ENCODE results near the gene CLCN1. TPM values are rescaled to one million over a fixed set of nuclear protein-coding genes. Genes with fewer than 3 reads are reported as not detected.
A peak's percentile ranks its signal among the peaks of the same experiment; 100 is the strongest.

The CLCN1 gene
- polyA plus RNA-seq, 3 donors = 0.04 to 0.76 (median 0.11) TPM

DNA sequence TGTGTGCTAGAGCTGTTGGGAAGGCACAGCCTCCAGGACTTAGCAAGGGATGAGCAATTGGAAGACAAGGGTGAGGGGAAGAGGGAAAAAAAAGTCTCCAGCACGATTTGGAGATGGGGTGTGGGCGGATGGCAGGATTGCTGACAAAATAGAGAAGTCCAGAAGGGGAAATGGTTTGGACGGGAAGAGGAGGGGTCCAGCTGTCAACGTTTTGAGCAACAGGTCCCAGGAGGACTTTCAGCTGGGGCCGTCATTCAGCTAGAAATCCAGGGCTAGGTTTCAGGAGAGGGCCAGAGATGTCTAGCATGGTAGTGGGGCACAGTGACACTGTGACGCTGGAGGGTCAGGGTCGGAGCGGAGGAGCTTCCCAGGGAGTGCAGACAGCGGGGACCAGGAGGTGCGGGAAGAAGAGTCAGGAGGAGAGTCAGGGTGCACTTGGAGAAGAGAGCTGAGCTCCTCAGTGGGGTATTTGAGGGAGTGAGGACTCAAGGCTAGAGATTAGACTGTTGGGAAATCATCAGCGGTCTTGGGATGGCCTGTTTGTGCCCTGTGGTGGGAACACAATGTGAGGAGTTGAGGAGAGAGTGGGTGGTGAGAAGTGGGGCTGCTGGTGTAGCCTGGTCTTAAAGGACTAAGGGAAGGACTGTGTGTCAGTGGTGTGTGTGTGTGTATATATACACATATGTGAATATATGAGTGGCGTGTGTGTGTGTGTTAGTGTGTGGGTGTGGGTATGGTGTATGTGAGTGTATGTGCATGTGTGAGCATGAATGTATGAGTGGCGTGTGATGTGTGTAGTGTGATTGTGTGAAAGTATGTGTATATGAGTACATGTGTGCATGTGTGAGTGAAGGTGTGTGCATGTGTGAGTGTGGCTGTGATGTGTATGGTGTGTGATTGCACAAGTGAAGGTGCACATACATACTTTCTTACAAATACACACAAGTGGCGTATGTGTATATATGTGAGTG, 69.0 kb downstream of the CLCN1 start:
- 17% methylated on average over 13 of the region's 14 CpGs for WGBS (ENCODE audit: insufficient coverage)
- H3K9ac ChIP-seq (ENCODE audit: insufficient read depth, low read length, poor library complexity, severe bottlenecking) = peak overlapping the region; percentile 100
- no peak overlapping the region for H2AFZ ChIP-seq (ENCODE audit: insufficient read depth, low read depth, low read length, poor library complexity, severe bottlenecking)
- H3K4me2 ChIP-seq (replicated peaks; ENCODE audit: extremely low read depth, low read length, poor library complexity, severe bottlenecking) = peak overlapping the region; percentile 97
- DNase-seq = peak; percentile 54 to 76 (median 73)
- H3K4me3 ChIP-seq (replicated peaks in 1 of 3; ENCODE audit: low read depth in 2 of 3, low read length in 3 of 3) = peak overlapping the region; percentile 81 to 99 (median 98)
- peaks cover 60 to 79% of the 10 kb centered on the region in 2 donors for H3K4me1 ChIP-seq (ENCODE audit: control insufficient read depth in 1 of 2, insufficient read depth in 2 of 2, low read length in 2 of 2)
- peaks cover 44 to 54% of the 10 kb centered on the region in 2 donors for H3K36me3 ChIP-seq (replicated peaks in 1 of 2; ENCODE audit: control insufficient read depth in 1 of 2, insufficient read depth in 2 of 2, low read length in 2 of 2)
- peaks cover 100% of the 10 kb centered on the region for H3K79me2 ChIP-seq (ENCODE audit: insufficient read depth, low read length)
- no peaks in the 10 kb centered on the region for H3K27me3 Mint-ChIP-seq (ENCODE audit: low read depth in 3 of 3)
- H4K20me1 ChIP-seq (ENCODE audit: insufficient read depth, low read length) = peaks cover 87% of the 10 kb centered on the region
- H3K27ac ChIP-seq (ENCODE audit: low read depth in 1 of 2, low read length in 2 of 2) = peak overlapping the region; percentile 80 to 99
- peaks cover 19% of the 10 kb centered on the region for H3K4me1 Mint-ChIP-seq
- H3K27ac Mint-ChIP-seq = no peak overlapping the region
- no peak for TF ChIP-seq CTCF (IDR thresholded peaks at IDR 0.05)
- no peak overlapping the region for H3K4me3 Mint-ChIP-seq
- no peaks in the 10 kb centered on the region for H3K9me3 ChIP-seq (replicated peaks in 1 of 2; ENCODE audit: control insufficient read depth in 1 of 2, insufficient read depth in 1 of 2, low read length in 2 of 2)
- peaks cover 0 to 32% of the 10 kb centered on the region in 2 donors for H3K36me3 Mint-ChIP-seq
- intact Hi-C loops (cut with micrococcal nuclease) = loop anchor here (5.0 kb wide), 3 partner anchors 32 to 143 kb away; no protein-coding TSS in a partner anchor
- no peaks in the 10 kb centered on the region for H3K27me3 ChIP-seq (ENCODE audit: control insufficient read depth in 2 of 2, insufficient read depth in 2 of 2, low read length in 2 of 2)
- H3K9me3 Mint-ChIP-seq = no peaks in the 10 kb centered on the region

- H3K9me3 ChIP-seq (replicated peaks in 1 of 2; ENCODE audit: control insufficient read depth in 1 of 2, insufficient read depth in 1 of 2, low read length in 2 of 2) = no peaks in the 10 kb centered on the region
- peaks cover 56 to 66% of the 10 kb centered on the region in 2 donors for H3K36me3 ChIP-seq (replicated peaks in 1 of 2; ENCODE audit: control insufficient read depth in 1 of 2, insufficient read depth in 2 of 2, low read length in 2 of 2)
- Mint-ChIP-seq H3K4me1 (peaks cover 28% of the 10 kb centered on the region), H3K4me3 (no peak overlapping the region), H3K27me3 (ENCODE audit: low read depth in 3 of 3) (no peaks in the 10 kb centered on the region), H3K36me3 (peaks cover 0 to 43% of the 10 kb centered on the region in 2 donors), H3K9me3 (no peaks in the 10 kb centered on the region), H3K27ac (no peak overlapping the region)
- peaks cover 64 to 88% of the 10 kb centered on the region in 2 donors for H3K4me1 ChIP-seq (ENCODE audit: control insufficient read depth in 1 of 2, insufficient read depth in 2 of 2, low read length in 2 of 2)
- peak overlapping the region; percentile 20 for H3K9ac ChIP-seq (ENCODE audit: insufficient read depth, low read length, poor library complexity, severe bottlenecking)
- H3K4me2 ChIP-seq (replicated peaks; ENCODE audit: extremely low read depth, low read length, poor library complexity, severe bottlenecking) = peak overlapping the region; percentile 97
- peak overlapping the region; percentile 49 to 99 for H3K27ac ChIP-seq (ENCODE audit: low read depth in 1 of 2, low read length in 2 of 2)
- peak in 2 of 3 donors; percentile 54 to 60 for DNase-seq
- whole genome bisulfite sequencing (ENCODE audit: insufficient coverage) = 11% methylated on average over 19 of the region's 19 CpGs
- no peak for TF ChIP-seq CTCF (IDR thresholded peaks at IDR 0.05)
- peaks cover 98% of the 10 kb centered on the region for H4K20me1 ChIP-seq (ENCODE audit: insufficient read depth, low read length)
- H2AFZ ChIP-seq (ENCODE audit: insufficient read depth, low read depth, low read length, poor library complexity, severe bottlenecking) = no peak overlapping the region
- H3K4me3 ChIP-seq (replicated peaks in 1 of 3; ENCODE audit: low read depth in 2 of 3, low read length in 3 of 3) = peak overlapping the region; percentile 25 to 99 (median 98)
- no peaks in the 10 kb centered on the region for H3K27me3 ChIP-seq (ENCODE audit: control insufficient read depth in 2 of 2, insufficient read depth in 2 of 2, low read length in 2 of 2)
- intact Hi-C loops (cut with micrococcal nuclease) = no loop called here
- peaks cover 95% of the 10 kb centered on the region for H3K79me2 ChIP-seq (ENCODE audit: insufficient read depth, low read length)
These were observed 70.2 kb downstream of the CLCN1 start for GRCh38 chr7:143385891-143386781.
